PC-9 (cell line): ENCODE measurements around the gene FOXD2. TPM values are rescaled to one million over a fixed set of nuclear protein-coding genes. Genes with fewer than 3 reads are reported as not detected.

Experiments used
- BruUV-seq: library from RNA; stranded (reverse); fragments of 400-500 nt; replicated peaks from 2 replicates; lab custom pipeline; 2021; lab: Mats Ljungman, UMichigan
- CTCF ChIA-PET: fragments of 300-600 bp; sonication (Branson Sonifier 250); formaldehyde crosslinking; loops from one replicate; lab custom pipeline; 2022; ENCODE audit warnings: antibody characterized with exemption; lab: Charles Lee
- POLR2A ChIA-PET: fragments of 300-600 bp; sonication (Branson Sonifier 250); formaldehyde crosslinking; loops from one replicate; lab custom pipeline; 2022; ENCODE audit warnings: antibody characterized with exemption; ENCODE audit not compliant: unreplicated experiment; lab: Charles Lee
- DNase-seq, 2 experiments: peaks; one replicate each; pipeline versions ENCODE4 v3.0.0 to v3.0.0-alpha.2; 2015 to 2022; ENCODE audit warnings: mixed read lengths in 1 of 2
- H2AFZ ChIP-seq: fragments of 200-600 bp; sonication (generic); 2 replicates; pipeline ENCODE4 v1.8.1; 2017; ENCODE audit warnings: antibody characterized with exemption
- H3F3A ChIP-seq: fragments of 200-600 bp; sonication (generic); 2 replicates; pipeline ENCODE4 v1.8.1; 2017; ENCODE audit warnings: antibody characterized with exemption, mild to moderate bottlenecking, low read depth; ENCODE audit not compliant: insufficient read depth
- H3K27ac ChIP-seq: fragments of 200-600 bp; sonication (generic); 2 replicates; pipeline ENCODE4 v1.6.1; 2016; ENCODE audit warnings: mixed run types
- H3K27me3 ChIP-seq: fragments of 200-600 bp; sonication (generic); 2 replicates; pipeline ENCODE4 v1.6.1; 2016; ENCODE audit warnings: low read depth, mixed run types; ENCODE audit not compliant: insufficient read depth
- H3K36me3 ChIP-seq: fragments of 200-600 bp; sonication (generic); 2 replicates; pipeline ENCODE4 v1.6.1; 2016; ENCODE audit warnings: low read depth, mixed run types
- H3K4me1 ChIP-seq: fragments of 200-600 bp; sonication (generic); replicated peaks from 2 replicates; pipeline ENCODE4 v1.6.1; 2016; ENCODE audit warnings: mixed run types; ENCODE audit not compliant: insufficient read depth
- H3K4me2 ChIP-seq: fragments of 200-600 bp; sonication (generic); 2 replicates; pipeline ENCODE4 v1.6.1; 2017; ENCODE audit warnings: mixed run types
- H3K4me3 ChIP-seq: fragments of 200-600 bp; sonication (generic); 2 replicates; pipeline ENCODE4 v1.6.1; 2016; ENCODE audit warnings: mixed run types
- H3K79me2 ChIP-seq: fragments of 200-600 bp; sonication (generic); 2 replicates; pipeline ENCODE4 v1.6.1; 2017; ENCODE audit warnings: low read depth, mixed run types
- H3K9me2 ChIP-seq: fragments of 200-600 bp; sonication (generic); 2 replicates; pipeline ENCODE4 v1.8.1; 2017; ENCODE audit warnings: mild to moderate bottlenecking; ENCODE audit not compliant: insufficient read depth
- H3K9me3 ChIP-seq: fragments of 200-600 bp; sonication (generic); 2 replicates; pipeline ENCODE4 v1.8.1; 2016; ENCODE audit warnings: low read depth; ENCODE audit not compliant: insufficient read depth
- H4K20me1 ChIP-seq: fragments of 200-600 bp; sonication (generic); 2 replicates; pipeline ENCODE4 v1.8.1; 2017; ENCODE audit not compliant: insufficient read depth
- CTCF ChIP-seq: fragments of 200-600 bp; sonication (generic); conservative IDR thresholded peaks from 2 replicates; pipeline ENCODE4 v1.6.1; 2017; ENCODE audit warnings: mixed run types, antibody characterized with exemption, mild to moderate bottlenecking, moderate library complexity
- EZH2 ChIP-seq: fragments of 200-600 bp; sonication (generic); IDR thresholded peaks from 2 replicates; pipeline ENCODE4 v1.8.0; 2017; ENCODE audit warnings: antibody characterized with exemption, low read depth
- intact Hi-C: fragments of 100-400 bp; cut with micrococcal nuclease; formaldehyde crosslinking; loops from one replicate; pipeline ENCODE4 v1.10.0; 2022; ENCODE audit not compliant: unreplicated experiment
- total RNA-seq: library from RNA; stranded (reverse); gene quantifications from 2 replicates; pipeline ENCODE4 v1.2.3, GENCODE V29; 2021

The FOXD2 gene
- total RNA-seq, 1 experiment from 2014 or later, result 0.35 TPM

GRCh38 chr1:47485817-47486216 is 48.0 kb downstream of the FOXD2 start:
- ChIA-PET POLR2A (no interaction called here), CTCF (no interaction called here)
- Histone ChIP-seq H3K36me3 (no peaks in the 10 kb centered on the region), H3K9me3 (no peaks in the 10 kb centered on the region), H3K4me2 (no peak overlapping the region), H3K9me2 (no peaks in the 10 kb centered on the region), H3K4me1 (peaks cover 32% of the 10 kb centered on the region), H3K27ac (no peak overlapping the region), H3K4me3 (no peak overlapping the region), H3K27me3 (no peaks in the 10 kb centered on the region), H4K20me1 (no peaks in the 10 kb centered on the region), H3K79me2 (no peaks in the 10 kb centered on the region), H3F3A (peaks cover 7% of the 10 kb centered on the region), H2AFZ (no peak overlapping the region)
- TF ChIP-seq EZH2 (no peak), CTCF (no peak)
- BruUV-seq, result no TSS peak
- intact Hi-C loops, result no loop called here
- DNase-seq, result no peak

- TF ChIP-seq EZH2 (no peak), CTCF (no peak)
- Histone ChIP-seq H3K27ac (peak overlapping the region; percentile 64), H4K20me1 (no peaks in the 10 kb centered on the region), H3K4me3 (no peak overlapping the region), H3K9me2 (no peaks in the 10 kb centered on the region), H3F3A (peaks cover 7% of the 10 kb centered on the region), H2AFZ (no peak overlapping the region), H3K9me3 (no peaks in the 10 kb centered on the region), H3K4me2 (peak overlapping the region; percentile 26), H3K4me1 (peaks cover 25% of the 10 kb centered on the region), H3K79me2 (no peaks in the 10 kb centered on the region), H3K36me3 (no peaks in the 10 kb centered on the region), H3K27me3 (no peaks in the 10 kb centered on the region)
- ChIA-PET CTCF (no interaction called here), POLR2A (no interaction called here)
- DNase-seq, result no peak
- no TSS peak for BruUV-seq
- intact Hi-C loops, result no loop called here
These were observed 49.5 kb downstream of the FOXD2 start for GRCh38 chr1:47487332-47487731.

- Histone ChIP-seq H4K20me1 (no peaks in the 10 kb centered on the region), H3K27me3 (no peaks in the 10 kb centered on the region), H3K4me2 (peak overlapping the region; percentile 26), H3K36me3 (no peaks in the 10 kb centered on the region), H3K27ac (peak overlapping the region; percentile 64), H3K4me1 (peaks cover 25% of the 10 kb centered on the region), H2AFZ (no peak overlapping the region), H3F3A (peaks cover 7% of the 10 kb centered on the region), H3K9me3 (no peaks in the 10 kb centered on the region), H3K4me3 (no peak overlapping the region), H3K9me2 (no peaks in the 10 kb centered on the region), H3K79me2 (no peaks in the 10 kb centered on the region)
- intact Hi-C loops, result no loop called here
- BruUV-seq, result no TSS peak
- peak in 1 of 2 experiments; percentile 82 for DNase-seq
- POLR2A ChIA-PET, result no interaction called here
- CTCF ChIA-PET, result no interaction called here
- TF ChIP-seq CTCF (no peak), EZH2 (no peak)
These were observed 50.1 kb downstream of the FOXD2 start for GRCh38 chr1:47487850-47488450.

Other genes starting within 250 kb of the FOXD2 start
- 6.2 and 8.5 TPM in 2 replicates for gene PDZK1IP1, start 248.0 kb upstream of the FOXD2 start, total RNA-seq
- not detected in 2 replicates for gene TAL1, start 205.8 kb upstream of the FOXD2 start, total RNA-seq
- 35.8 and 37.0 TPM in 2 replicates for gene STIL, start 123.9 kb upstream of the FOXD2 start, total RNA-seq
- gene CMPK1, start 104.3 kb upstream of the FOXD2 start, total RNA-seq, result 119 and 122 TPM in 2 replicates
- 0.28 and 0.33 TPM in 2 replicates for gene FOXE3, start 21.8 kb upstream of the FOXD2 start, total RNA-seq